ENCODE data around the gene NEK2.

- TF ChIP-seq, protein P1, sequence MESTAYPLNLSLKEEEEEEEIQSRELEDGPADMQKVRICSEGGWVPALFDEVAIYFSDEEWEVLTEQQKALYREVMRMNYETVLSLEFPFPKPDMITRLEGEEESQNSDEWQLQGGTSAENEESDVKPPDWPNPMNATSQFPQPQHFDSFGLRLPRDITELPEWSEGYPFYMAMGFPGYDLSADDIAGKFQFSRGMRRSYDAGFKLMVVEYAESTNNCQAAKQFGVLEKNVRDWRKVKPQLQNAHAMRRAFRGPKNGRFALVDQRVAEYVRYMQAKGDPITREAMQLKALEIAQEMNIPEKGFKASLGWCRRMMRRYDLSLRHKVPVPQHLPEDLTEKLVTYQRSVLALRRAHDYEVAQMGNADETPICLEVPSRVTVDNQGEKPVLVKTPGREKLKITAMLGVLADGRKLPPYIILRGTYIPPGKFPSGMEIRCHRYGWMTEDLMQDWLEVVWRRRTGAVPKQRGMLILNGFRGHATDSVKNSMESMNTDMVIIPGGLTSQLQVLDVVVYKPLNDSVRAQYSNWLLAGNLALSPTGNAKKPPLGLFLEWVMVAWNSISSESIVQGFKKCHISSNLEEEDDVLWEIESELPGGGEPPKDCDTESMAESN (CRISPR knock-in tag; conservative IDR thresholded peaks at IDR 0.05): no peak
- TF ChIP-seq ZNF224 (CRISPR knock-in tag; IDR thresholded peaks at IDR 0.05): no peak
- TF ChIP-seq CTCF (CRISPR knock-in tag; IDR thresholded peaks at IDR 0.05): no peak
- TF ChIP-seq FOXK1 (CRISPR knock-in tag; IDR thresholded peaks at IDR 0.05; ENCODE audit: borderline replicate concordance, low read depth): no peak
- TF ChIP-seq ARID2 (CRISPR knock-in tag; IDR thresholded peaks at IDR 0.05; ENCODE audit: borderline replicate concordance): no peak
- TF ChIP-seq ZNF121 (CRISPR knock-in tag; IDR thresholded peaks at IDR 0.05): no peak
- TF ChIP-seq RFX5 (IDR thresholded peaks at IDR 0.05; ENCODE audit: low read depth, low read length): no peak
- TF ChIP-seq TOPORS (CRISPR knock-in tag; IDR thresholded peaks at IDR 0.05): no peak
- no peak for TF ChIP-seq ZNF615 (CRISPR knock-in tag; IDR thresholded peaks at IDR 0.05; ENCODE audit: borderline replicate concordance)
These were observed 47.9 kb upstream of the NEK2 start for GRCh38 chr1:211723273-211723672.

Data from HepG2 (cell line).